Measurements from ENCODE around the gene DHRS3. TPM values are rescaled to one million over a fixed set of nuclear protein-coding genes. Genes with fewer than 3 reads are reported as not detected.

The DHRS3 gene
- total RNA-seq, 1 donor from 2014 or later = 44.8 TPM

DNA sequence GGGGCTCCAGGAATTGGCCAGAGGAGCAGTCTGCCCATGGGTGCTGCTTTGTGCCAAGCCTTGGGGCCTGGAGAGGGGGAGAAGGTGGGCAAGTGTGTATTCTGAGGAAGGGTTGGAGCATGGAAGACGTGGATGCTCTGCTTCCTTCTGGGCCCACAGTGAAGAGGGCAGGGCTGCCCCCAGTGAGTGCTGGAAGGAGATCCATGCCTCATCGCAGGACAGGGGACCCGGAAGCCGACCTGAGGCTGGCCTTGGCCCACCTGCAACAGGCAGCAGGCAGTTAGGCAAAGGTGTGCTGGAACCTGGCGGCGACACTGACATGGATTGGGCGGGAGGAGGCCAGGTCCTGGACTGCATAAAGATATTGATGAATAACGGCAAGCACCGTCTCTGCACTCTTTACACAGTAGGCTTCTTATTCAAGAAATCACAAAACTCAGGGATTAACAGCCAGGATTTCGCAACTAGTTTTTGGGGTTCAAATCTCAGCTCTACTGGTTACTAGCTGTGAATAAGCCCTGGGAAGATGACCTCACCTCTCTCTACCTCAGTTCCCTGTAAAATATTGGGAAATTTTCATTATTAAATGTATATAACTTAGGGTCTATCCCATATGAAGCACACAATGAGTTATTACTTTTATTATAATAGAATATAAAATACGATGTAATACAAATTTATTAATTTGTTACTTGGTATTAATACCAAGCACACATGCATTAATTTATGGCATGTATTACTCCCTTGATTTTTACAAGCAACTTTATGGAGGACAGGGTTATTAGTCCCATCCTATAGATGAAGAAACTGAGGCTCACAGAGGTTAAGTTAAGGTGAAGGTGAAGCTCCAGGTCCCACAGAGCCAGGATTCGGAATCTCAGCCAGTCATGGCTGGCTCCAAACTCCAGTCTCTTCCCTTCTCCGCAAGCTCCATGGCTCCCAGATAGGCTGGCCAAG lies 62.3 kb downstream of the DHRS3 start:
- intact Hi-C loops (cut with micrococcal nuclease) = no loop called here

DNA sequence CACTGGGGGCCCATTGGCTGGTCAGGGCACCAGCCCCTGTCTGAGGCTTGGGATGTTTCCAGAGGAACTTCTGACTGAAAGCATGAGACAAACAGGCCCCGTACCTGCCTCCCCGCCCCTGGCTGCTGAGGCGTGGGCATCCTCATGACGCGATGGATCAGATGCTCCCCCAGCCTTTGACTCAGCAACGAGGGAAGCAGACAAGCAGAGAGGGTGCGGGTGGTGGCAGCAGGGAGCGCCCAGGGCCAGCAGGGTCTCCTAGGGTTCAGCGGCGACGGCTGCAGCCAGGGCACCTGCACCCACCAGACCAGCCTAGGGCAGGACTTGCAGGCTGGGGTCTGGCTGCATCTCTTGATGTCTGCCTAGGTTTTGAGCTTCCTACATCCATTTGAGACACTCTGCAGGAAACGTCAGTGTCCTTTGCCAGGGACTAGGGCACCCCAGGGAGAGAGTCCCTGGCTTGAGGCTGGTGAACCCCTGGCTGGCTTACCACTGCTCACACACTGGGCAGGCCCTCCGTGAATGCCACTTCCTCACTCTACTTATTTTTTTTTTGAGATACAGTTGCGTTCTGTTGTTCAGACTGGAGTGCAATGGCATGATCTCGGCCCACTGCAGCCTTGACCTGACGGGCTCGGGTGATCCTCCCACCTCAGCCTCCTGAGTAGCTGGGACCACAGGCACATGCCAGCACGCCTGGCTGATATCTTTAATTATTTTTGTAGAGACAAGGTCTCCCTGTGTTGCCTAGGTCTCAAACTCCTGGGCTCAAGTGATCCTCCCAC lies 63.3 kb downstream of the DHRS3 start:
- intact Hi-C loops (cut with micrococcal nuclease) = no loop called here

DNA sequence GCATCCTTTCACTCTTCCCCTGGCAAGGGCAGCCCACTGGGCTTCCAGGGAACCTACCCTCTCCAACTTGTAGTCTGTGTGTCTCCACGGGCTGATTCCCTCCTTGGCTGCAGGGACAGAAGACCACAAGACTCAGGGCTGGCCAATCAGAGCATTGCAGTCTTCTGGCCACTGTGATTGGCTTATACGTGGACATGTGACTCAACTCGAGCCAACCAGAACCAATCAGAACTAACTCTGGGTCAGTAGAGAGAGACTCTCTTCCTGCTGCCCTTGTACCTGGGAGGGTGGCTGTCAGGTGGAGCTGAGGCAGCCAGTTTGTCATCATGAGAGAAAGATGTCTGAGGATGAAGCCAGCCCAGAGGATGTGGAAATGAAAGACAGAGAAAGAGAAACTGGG lies 64.0 kb downstream of the DHRS3 start:
- intact Hi-C loops (cut with micrococcal nuclease) = no loop called here

DNA sequence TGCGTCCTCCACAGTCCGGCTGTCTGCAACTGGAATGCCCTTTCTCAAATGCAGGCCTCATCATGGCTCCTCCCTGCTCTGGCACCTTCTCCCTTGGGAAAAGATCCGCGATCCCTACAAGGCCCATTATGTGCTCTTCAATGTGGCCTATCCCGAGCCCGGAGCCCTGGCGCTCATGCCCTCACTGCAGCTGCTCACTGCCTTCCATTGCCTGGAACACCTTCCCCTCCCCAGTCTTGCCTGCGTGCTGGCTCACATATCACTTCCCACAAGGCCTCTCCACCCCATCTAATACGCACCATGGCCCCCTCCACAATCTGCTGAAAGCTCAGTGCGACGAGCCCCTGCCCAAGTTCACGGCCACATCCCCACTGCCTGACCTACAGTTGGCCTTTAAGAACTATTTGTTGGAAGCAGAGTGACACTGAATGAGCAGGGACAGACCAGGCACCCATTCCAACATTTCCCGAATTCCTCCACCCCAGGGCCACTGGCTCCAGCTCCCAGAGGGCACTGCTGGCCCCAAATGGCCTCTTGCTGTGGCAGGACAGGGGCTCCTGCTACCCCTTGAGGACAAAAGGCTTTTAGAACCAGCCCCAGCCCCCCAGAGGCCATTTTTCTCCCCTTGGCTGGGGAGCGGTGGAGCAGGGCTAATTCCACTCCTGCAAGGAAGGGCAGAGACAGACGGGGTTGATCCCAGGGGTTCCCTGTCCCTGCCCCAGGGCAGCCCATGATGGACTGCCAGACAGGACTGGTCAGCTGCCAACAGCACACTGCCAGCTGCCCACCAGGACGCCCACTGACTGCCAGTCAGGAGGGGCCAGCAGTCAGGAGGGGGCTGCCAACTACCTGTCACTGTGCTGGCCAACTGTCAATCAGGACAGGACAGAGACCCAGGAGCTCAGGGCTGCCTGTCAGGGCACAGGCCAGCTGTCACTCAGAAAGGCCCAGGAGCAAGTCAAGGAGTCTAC lies 64.8 kb downstream of the DHRS3 start:
- intact Hi-C loops (cut with micrococcal nuclease) = no loop called here

DNA sequence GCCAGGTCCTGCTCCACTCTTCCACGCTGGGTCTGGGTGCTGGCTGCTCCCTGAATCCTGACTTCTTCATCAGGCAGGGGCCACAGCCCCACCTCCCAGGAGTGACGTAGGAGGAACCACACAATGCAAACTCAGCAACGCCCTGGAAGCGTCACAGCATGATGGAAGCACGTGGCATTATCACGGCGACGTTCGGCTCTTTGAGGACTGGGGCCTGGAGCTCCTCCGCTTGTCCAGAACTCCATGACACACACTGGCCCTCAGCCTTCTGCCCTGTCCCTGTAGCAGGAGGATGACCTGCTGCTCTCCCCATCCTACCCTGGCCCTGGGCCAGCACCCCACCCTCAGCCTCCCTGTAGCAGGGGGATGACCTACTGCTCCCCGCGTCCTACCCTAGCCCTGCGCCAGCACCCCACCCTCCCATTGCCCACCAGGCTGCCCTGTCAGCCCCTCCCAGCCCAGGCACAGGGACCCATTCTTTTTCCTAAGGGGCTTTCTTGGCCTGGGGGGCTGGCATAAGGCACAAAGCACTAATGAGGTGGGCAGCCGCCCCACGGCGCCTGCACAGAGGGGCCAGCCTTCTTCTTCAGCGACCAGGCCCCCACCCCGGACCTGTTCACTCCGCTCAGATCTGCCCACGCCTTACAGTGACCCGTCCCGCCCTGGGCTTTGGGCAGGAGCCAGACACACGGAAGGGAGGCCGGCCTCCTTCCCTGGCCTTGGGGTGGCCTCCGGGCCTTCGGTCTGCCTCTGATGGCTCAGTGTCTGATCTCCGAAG lies 65.7 kb downstream of the DHRS3 start:
- intact Hi-C loops (cut with micrococcal nuclease) = no loop called here

DNA sequence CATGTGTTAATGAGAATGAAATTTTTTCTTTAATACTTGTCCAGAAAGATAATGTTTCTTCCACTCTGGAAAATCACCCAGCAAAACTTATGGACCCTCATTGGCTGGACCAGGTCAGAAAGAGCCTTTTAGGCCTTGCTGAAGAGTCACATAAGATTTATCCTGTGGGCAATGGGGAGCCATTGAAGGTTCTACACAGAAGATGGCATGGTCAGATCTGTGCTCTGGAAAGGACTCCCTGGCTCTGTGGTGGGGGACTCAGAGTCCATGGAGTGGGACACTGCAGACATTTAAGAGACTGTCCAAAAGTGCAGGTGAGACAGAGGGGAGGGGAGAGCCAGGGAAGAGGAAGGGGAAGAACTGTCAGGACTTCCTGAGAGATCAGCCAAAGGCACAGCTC lies 66.4 kb downstream of the DHRS3 start:
- intact Hi-C loops (cut with micrococcal nuclease) = no loop called here

DNA sequence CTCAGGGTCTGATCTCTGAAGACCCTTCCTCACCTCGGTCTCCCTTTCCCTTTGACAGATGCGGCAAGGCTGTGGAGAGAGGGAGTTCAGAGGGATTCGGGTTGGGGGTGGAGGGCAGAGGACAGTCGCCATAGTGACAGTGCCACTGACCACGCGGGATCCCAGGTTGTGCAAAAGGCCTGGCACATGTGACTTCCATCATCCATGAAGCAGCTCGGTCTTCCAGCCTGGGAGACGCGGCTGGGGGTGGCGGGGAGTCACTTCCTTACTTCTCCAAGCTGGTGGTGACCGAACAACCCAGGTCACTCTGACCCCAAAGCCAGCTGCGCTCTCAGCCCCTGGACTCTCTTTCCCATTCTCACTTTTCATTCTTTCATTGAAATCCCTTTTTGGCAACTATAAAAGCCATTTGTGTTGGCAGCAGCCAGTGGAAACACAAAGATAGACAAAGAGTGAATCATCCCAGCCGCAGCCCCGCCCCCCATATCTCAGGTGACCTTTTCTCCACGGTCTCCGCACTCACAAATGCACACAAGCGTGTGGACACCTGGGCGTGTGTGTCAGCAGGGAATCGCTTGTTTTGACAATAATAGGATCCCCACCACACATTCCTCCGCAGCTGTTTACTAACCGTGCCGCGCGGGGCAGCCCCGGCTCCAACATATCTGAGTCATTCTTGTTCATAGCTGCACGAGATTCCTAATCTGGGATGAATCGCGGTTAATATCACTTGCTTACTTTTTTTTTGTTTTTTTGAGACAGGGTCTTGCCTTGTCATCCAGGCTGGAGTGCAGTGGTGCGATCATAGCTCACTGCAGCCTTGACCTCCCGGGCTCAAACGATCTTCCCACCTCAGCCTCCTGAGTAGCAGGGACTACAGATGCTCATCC lies 68.3 kb downstream of the DHRS3 start:
- intact Hi-C loops (cut with micrococcal nuclease) = no loop called here

DNA sequence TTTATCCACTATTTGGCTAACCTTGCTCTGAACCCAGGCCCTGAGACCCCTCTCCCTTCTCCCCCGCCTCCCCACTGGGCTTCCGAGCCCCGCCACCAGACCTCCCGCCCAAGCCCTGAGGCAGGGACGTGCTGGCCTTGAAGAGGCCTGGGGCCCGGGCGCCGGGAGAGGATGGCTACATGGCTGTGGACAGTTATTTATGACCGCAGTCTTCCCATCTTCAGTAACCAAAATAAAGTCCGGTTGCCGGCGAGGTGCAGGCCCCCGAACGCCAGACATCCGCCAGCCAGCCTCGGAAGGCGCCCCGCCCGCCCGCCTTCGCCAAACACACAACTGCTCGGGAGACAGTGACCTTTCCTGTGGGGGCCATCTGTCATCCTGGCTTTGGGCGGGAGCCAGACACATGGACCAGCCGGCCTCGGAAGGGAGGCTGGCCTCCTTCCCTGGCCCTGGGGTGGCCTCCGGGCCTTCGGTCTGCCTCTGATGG lies 69.0 kb downstream of the DHRS3 start:
- intact Hi-C loops (cut with micrococcal nuclease) = no loop called here

DNA sequence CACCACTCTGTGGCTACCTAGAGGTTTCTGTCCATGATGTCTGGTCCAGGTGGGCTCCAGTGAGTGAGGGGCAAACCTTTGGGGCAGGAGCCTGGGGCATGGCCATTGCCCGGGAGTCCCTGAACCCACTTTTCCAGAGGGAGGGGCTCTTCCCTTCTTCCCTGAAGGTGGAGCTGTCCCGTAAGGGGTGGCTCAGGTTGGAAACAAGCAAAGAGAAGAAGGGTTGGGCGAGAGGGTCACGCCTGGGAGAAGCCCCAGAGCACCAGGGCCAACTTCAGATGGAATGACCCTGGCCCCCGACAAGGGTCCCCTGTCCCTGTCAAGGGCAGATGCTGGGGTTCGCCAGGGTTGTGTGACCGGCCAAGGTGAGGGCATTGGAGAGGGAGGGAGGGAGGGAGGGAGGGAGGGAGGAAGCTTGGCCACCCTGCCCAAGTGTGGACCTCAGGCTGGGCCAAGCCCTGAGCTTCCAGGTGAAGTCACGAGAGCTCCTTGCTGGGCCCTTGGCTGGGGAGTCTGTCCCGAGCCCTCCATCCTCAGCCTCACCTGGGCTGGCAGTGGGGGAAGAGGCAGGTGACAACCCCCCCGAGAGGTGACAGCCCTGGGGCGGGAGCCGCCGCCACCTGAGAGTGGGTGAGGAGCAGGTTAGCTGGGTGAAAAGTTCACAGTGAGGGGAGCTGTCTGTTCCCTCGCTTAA lies 69.6 kb downstream of the DHRS3 start:
- intact Hi-C loops (cut with micrococcal nuclease) = no loop called here

DNA sequence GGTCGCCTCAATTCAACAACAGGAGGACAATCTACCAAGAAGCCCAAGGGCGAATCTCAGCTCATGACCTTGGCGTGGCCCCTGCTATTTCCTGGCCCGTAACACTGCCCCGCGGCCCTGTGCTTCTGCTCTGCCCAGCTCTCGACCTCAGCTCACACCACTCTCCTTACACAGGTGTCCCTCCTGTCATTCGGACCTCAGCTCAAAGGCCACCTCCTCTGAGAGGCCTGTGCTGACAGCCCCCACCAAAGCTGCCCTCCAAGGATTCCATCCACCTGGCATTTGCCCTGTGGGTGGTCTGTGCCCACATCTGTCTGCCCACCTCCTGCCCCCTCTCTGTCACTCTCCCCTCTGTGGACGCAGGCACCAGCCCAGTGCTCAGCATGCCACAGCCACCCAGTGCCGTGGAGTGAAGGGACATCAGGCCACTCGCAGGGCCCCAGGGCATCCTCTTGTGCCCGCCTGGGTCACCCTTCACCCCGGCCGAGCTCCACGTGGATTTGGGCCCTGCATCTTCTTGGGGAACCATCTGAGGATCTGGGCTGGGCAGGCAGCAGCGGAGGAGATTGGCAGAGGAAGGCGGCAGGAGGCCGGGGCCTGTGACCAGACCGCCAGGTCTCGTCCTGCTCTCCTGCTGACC lies 70.3 kb downstream of the DHRS3 start:
- intact Hi-C loops (cut with micrococcal nuclease) = no loop called here

DNA sequence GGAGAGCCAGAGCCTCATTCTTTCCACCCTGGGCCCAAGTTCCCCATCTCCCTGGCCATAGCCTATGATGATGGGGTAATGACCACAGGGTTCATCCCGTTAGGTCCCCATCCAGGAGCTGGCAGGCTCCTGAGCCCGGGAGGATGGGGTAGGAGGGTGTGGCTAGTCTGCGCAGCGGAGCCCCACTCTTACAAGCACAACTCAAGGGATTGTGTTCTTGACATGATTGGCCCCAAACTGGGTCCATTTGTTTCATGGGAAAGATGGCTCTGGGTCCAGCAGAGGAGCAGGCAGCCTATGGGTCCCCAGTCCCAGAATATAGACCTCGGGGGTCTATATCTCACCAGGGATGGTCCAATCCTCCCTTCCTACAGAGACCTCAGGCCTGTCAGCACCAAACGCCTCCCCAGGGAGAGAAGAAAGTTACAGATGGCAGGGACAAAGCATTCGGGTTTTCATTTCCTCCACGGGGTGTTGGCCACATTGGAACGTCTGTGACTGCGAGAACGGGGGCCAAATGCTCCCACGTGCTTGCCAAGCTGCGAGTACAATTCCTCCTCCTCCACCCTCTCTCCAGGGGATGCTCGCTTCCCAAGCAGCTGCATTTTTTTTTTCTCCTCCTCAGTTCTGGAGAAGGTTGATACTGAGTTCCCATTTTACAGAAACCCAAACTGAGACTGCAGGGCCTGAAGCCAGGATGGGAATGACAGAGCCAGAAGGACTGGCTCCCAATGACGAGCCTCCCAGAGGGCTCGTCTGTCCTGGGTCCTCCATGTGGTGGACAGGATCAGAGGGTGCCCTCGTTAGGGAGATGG lies 71.0 kb downstream of the DHRS3 start:
- intact Hi-C loops (cut with micrococcal nuclease) = no loop called here

DNA sequence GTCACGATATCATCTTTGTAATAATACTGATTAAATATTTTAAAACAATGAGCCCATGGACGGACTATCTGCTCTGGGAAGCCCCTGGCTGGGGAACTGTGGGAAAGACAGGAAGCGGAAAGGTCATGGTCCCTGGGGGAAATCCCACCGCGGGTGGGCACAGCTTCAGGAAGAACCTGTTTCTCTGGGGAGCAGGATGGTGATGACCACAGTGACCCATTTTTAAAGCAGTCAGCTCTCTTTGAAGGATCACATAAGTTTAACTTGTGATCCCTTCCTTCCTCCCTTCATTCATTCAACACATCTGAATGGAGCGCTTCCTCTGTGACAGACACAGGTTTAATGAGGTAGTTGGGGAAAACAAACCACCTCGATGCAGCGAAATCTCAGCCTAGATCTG lies 73.0 kb downstream of the DHRS3 start:
- intact Hi-C loops (cut with micrococcal nuclease) = no loop called here

DNA sequence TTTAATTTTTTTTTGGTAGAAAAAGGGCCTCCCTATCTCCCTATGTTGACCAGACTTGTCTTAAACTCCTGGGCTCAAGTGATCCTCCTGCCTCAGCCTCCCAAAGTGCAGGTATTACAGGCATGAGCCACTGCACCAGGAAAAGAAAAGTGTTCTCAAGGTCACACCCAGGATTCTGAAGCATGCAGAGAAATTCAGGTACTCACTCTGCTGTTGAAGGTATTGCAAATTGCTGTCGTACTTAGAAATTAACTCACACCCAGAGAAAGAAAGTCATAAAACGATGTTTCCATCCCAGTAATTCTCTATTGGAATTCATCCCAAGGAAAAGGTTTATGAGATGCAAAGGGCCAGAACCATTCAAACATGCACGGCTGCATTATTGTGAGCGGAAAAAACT lies 73.7 kb downstream of the DHRS3 start:
- intact Hi-C loops (cut with micrococcal nuclease) = no loop called here

DNA sequence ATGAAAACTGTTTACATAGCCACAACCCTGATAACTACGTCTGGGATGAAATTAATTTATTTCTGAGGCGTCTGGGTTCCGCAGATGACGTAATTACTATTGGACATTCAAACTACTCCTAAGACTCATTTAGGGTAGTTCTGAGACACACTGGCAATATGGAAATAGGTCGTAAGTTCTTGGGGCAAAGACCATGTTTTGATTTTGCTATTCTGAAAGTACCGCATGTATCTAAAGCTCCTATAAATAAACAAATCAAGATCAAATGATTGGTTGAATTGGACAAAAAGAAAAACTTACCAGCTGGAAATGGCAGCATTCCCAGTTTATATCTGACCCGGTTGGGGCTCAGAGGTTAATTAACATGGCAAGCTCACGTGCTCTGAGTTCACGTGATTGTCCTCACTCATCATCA lies 74.3 kb downstream of the DHRS3 start:
- intact Hi-C loops (cut with micrococcal nuclease) = no loop called here

DNA sequence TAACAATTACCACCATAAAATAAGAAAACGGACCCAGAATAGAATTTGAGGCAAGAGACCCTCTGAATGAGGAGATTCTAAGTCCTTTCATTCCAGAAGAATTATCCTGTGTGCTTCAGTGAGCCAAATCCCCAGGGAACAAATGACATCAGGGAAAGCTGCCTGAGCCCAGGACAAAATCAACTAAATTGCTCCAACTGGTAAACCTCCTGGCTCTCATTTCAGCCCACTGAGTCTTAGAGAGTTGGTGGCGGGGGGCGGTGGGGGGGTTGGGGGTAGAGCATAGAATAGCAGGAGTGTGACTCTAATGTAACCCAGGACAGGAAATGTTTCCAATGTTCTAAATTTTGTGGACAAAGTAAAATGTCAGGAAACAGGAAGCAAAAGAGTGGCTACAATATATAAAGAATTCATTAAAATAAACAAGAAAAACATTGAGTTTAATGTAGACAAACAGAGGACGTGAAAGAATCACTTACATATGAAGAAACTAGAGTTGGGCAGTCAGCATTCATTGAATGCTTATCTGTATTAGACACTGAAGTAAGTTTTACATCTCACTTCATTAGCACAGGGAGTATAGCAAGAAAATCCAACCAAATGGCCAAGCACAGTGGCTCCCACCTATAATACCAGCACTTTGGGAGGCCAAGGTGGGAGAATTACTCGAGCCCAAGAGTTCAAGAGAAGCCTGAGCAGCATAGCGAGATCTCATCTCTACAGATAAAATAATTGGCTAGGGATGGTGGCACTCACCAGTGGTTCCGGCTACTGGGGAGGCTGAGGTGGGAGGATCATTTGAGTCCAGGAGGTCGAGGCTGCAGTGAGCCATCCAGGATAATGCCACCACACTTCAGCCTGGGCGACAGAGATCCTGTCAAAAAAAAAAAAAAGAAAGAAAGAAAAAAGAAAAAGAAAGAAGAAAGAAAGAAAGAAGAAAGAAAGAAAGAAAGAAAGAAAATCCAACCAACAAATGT lies 75.1 kb downstream of the DHRS3 start:
- intact Hi-C loops (cut with micrococcal nuclease) = no loop called here

DNA sequence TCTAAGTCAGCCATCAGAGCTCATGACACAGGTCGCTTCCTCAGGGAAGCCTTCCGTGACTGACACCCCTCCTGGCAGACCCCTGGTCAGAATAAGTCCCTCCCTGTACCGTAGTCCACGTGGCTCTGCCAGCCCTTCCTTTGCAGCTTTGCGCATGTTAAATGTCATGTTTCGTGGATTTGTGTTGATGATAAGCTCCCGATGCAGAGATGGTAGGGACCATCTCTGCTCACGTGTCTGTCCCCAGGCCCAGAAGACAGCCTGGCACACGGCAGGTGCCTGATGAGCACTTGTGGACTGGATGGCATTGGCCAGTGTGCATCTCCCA lies 75.9 kb downstream of the DHRS3 start:
- intact Hi-C loops (cut with micrococcal nuclease) = no loop called here

Data from T-helper 2 cell treated with Interferon-gamma antibody and Interleukin-4, amounts not matched to agents 100 ng/mL and 5 ng/mL, for 36 hours (primary cell).